ENCODE results near the gene LIAS. TPM values are rescaled to one million over a fixed set of nuclear protein-coding genes. Genes with fewer than 3 reads are reported as not detected.

The LIAS gene
- total RNA-seq, 4 donors from 2014 or later = 9.1 to 17.8 (median 13.1) TPM

GRCh38 chr4:39426728-39427127 lies 32.1 kb upstream of the LIAS start:
- H3K4me1 ChIP-seq = peaks cover 0 to 4% (median 0%) of the 10 kb centered on the region in 3 donors
- H3K27ac ChIP-seq = peak overlapping the region in 2 of 4 donors; percentile 46 to 66
- intact Hi-C loops (cut with DNase I) = no loop called here
- H3K9me3 ChIP-seq = no peaks in the 10 kb centered on the region
- DNase-seq = no peak
- no peak overlapping the region for H3K4me3 ChIP-seq
- no peaks in the 10 kb centered on the region for H3K36me3 ChIP-seq
- TF ChIP-seq CTCF (IDR thresholded peaks at IDR 0.05) (no peak), POLR2A (IDR thresholded peaks at IDR 0.05) (no peak)
- H3K27me3 ChIP-seq = no peaks in the 10 kb centered on the region
- WGBS, 2 donors = 50 to 86% methylated on average over 1 of the region's 1 CpG

GRCh38 chr4:39427520-39428114 lies 31.2 kb upstream of the LIAS start:
- H3K27ac ChIP-seq = peak overlapping the region; percentile 30 to 66 (median 42)
- no peak for TF ChIP-seq CTCF (IDR thresholded peaks at IDR 0.05)
- no peak for TF ChIP-seq POLR2A (IDR thresholded peaks at IDR 0.05)
- 35 to 45% methylated on average over 10 of the region's 10 CpGs for WGBS, 2 donors
- intact Hi-C loops (cut with DNase I) = no loop called here
- no peaks in the 10 kb centered on the region for H3K9me3 ChIP-seq
- peak overlapping the region in 3 of 4 donors; percentile 15 to 34 (median 19) for H3K4me3 ChIP-seq
- H3K36me3 ChIP-seq = no peaks in the 10 kb centered on the region
- DNase-seq = no peak
- peaks cover 0 to 4% (median 0%) of the 10 kb centered on the region in 3 donors for H3K4me1 ChIP-seq
- H3K27me3 ChIP-seq = no peaks in the 10 kb centered on the region

GRCh38 chr4:39429476-39430334 lies 29.2 kb upstream of the LIAS start:
- Histone ChIP-seq H3K27ac (no peak overlapping the region), H3K4me1 (peaks cover 0 to 4% (median 0%) of the 10 kb centered on the region in 3 donors), H3K4me3 (no peak overlapping the region), H3K36me3 (no peaks in the 10 kb centered on the region), H3K27me3 (no peaks in the 10 kb centered on the region), H3K9me3 (no peaks in the 10 kb centered on the region)
- no peak for TF ChIP-seq CTCF (IDR thresholded peaks at IDR 0.05)
- no peak for TF ChIP-seq POLR2A (IDR thresholded peaks at IDR 0.05)
- intact Hi-C loops (cut with DNase I) = no loop called here
- 70% methylated on average over 4 of the region's 4 CpGs for WGBS, 2 donors
- no peak for DNase-seq

- no peaks in the 10 kb centered on the region for H3K4me1 ChIP-seq
- no peaks in the 10 kb centered on the region for H3K27me3 ChIP-seq
- no peak for DNase-seq
- H3K4me3 ChIP-seq = no peak overlapping the region
- no peak overlapping the region for H3K27ac ChIP-seq
- intact Hi-C loops (cut with DNase I) = no loop called here
- 90 to 95% methylated on average over 11 of the region's 11 CpGs for WGBS, 2 donors
- H3K9me3 ChIP-seq = no peaks in the 10 kb centered on the region
- TF ChIP-seq POLR2A (IDR thresholded peaks at IDR 0.05) (no peak), CTCF (IDR thresholded peaks at IDR 0.05) (no peak)
- no peaks in the 10 kb centered on the region for H3K36me3 ChIP-seq
Measured at GRCh38 chr4:39433878-39434492, 24.9 kb upstream of the LIAS start.
